Transverse colon (tissue), 3 donors: Measurements from ENCODE around the gene DUSP18.

ENCODE experiments used
- EP300 ChIP-seq: sonication (generic); formaldehyde crosslinking; IDR thresholded peaks from one replicate; pipeline ENCODE4 v1.6.1; 2017; ENCODE audit warnings: antibody characterized with exemption, low read depth
- TF ChIP-seq, protein P1 (sequence below), 5 experiments: fragments of 200-600 bp in 3 of 5; fragments of 450-650 bp in 2 of 5; sonication (generic) in 3 of 5; IDR thresholded peaks; 1 replicate in 2 of 5; 2 replicates in 3 of 5; pipeline ENCODE4 v1.5.1; 2016 to 2017; ENCODE audit warnings: antibody characterized with exemption in 5 of 5, inconsistent platforms in 3 of 5, mild to moderate bottlenecking in 2 of 5, moderate library complexity in 1 of 5

DNA sequence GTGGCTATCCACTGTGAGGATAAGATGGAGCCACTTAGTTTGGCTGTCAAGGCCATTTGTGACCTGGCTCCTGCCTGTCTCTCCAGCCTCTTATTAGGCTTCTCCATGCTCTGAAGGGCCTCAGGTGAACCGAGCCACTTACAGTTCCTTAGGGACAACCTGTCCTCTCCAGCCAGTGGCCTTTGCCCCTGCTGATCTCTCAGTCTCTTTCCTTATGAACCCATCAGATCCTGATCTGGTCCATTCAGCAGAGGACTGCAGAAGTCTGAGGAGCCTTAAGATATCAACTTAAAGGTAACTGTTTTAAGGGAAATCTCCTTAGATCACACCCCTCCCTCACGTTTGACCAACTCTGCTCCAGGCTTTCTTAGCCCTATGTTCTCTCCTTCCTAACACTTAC is 2.4 kb downstream of the DUSP18 start:
- TF ChIP-seq, protein P1, sequence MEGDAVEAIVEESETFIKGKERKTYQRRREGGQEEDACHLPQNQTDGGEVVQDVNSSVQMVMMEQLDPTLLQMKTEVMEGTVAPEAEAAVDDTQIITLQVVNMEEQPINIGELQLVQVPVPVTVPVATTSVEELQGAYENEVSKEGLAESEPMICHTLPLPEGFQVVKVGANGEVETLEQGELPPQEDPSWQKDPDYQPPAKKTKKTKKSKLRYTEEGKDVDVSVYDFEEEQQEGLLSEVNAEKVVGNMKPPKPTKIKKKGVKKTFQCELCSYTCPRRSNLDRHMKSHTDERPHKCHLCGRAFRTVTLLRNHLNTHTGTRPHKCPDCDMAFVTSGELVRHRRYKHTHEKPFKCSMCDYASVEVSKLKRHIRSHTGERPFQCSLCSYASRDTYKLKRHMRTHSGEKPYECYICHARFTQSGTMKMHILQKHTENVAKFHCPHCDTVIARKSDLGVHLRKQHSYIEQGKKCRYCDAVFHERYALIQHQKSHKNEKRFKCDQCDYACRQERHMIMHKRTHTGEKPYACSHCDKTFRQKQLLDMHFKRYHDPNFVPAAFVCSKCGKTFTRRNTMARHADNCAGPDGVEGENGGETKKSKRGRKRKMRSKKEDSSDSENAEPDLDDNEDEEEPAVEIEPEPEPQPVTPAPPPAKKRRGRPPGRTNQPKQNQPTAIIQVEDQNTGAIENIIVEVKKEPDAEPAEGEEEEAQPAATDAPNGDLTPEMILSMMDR (IDR thresholded peaks at IDR 0.05), result no peak
- no peak for TF ChIP-seq EP300
